ENCODE data around the gene TACC2.
"Not testable (repeated sequence)": the region's sequence is repeated elsewhere in the genome, so short reads cannot be mapped to it uniquely, and the experiment has no call there.

TACC2 gene

DNA sequence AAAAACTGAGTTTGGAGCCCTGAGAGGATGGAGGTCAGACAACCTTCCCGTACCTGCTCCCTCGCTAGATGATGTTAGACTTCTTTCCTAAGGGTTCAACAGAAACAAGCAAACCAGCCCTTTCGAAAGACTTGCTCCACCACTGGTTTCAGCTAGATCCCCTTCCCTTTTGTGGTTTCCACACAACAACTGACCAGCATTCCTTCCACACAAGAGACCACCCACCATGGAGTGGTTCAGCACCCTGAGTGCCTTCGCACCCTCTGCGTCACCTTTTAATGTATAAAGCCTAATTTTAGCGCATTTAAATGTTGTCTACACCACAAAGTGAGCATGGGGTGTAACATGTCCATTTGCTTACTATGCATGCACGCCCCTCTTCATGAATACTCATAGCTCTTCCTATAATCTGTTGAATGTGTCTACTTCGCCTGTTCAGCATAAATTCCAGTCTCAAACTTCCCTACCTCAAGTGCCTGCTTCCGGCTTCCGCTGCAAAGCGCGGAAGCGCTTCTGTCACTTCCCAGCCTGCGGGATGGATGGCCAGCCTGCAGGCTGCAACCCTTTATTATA, 69.0 kb downstream of the TACC2 start:
- no peak for DNase-seq (ENCODE audit: low read depth)

- no peak for DNase-seq (ENCODE audit: low read depth)
Measured at GRCh38 chr10:122060250-122060649, 71.3 kb downstream of the TACC2 start.

DNA sequence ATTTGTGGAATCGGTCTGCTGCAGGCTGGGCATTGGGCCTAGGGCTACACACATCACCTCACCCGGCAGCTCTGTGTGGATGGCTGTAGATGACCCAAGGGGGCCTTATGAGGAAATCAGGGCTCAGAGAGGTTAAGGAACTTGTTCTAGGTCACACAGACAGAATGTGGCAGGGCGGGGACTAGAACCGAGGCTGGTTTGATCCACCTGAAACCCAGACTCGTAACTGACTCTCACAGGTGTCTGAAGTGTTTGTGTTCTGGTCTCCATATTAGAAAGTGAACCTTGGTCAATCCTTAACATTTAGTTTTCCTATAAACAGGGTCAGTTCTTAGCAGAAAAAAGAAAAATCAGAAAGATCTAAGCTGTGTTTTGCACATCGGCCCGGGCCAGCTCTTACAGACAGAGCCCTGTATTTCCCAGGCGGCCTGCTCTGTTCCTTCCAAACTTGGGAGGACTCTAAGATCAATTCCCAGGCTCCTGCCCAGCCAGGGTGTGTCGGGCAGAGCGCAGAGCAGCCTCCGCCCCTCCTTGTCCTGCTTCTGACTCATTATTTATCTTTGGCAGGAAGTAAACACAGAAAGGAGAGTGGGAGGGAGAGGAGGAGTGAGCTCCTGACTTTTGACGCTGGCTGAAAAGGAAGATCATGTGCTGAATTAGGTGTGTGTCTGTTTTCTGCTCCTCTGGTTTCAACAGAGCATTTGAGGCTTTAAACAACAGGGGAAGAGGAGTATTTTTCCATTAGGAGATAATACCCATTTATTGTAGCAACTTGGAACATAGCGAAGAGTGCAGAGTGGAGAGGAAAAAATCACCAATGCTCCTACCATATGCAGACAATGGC, 74.1 kb downstream of the TACC2 start:
- peak; percentile 93 for DNase-seq (ENCODE audit: low read depth)

DNA sequence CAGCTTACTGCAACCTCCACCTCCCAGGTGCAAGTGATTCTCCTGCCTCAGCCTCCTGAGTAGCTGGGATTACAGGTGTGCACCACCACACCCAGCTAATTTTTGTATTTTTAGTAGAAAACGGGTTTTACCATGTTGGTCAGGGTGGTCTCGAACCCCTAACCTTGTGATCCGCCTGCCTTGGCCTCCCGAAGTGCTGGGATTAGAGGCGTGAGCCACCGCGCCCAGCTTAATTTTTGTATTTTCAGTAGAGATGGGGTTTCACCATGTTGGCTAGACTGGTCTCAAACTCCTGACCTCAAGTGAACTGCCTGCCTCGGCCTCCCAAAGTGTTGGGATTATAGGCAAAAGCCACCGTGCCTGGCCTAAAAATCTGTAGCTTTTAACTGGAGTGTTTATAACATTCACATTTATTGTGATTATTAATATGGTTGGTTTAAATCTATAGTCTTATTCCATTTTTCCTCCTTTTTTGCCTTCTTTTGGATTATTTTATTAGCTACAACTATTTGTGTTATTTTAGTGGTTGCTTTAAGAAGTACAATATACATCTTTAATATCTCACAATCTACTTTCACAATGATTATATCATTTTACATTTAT, 77.5 kb downstream of the TACC2 start:
- not testable (repeated sequence) for DNase-seq (ENCODE audit: low read depth)

GRCh38 chr10:122068844-122069243, 79.9 kb downstream of the TACC2 start:
- no peak for DNase-seq (ENCODE audit: low read depth)

- no peak for DNase-seq (ENCODE audit: low read depth)
Measured at GRCh38 chr10:122072491-122072890, 83.5 kb downstream of the TACC2 start.

DNA sequence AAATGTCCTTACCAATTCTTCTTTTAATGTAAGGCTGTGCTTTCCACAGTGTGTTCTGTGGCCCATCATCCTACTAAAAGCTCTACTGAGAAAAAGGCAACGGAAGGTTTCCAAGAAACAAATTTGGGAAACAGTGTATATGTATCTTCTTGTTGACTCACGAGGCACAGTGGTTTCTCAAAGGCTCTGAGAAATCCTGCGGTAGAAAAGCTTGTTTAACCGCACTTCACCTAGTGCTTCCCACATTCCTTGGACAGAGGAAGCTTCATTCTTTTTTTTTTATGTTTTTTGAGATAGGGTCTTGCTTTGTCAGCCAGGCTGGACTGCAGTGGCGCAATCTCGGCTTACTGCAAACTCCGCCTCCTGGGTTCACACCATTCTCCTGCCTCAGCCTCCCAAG, 84.5 kb downstream of the TACC2 start:
- DNase-seq (ENCODE audit: low read depth), result no peak

GRCh38 chr10:122075171-122075570, 86.2 kb downstream of the TACC2 start:
- DNase-seq (ENCODE audit: low read depth), result no peak

GRCh38 chr10:122075876-122076275, 86.9 kb downstream of the TACC2 start:
- DNase-seq (ENCODE audit: low read depth), result not testable (repeated sequence)

- no peak for DNase-seq (ENCODE audit: low read depth)
Measured at GRCh38 chr10:122077311-122077875, 88.4 kb downstream of the TACC2 start.

DNA sequence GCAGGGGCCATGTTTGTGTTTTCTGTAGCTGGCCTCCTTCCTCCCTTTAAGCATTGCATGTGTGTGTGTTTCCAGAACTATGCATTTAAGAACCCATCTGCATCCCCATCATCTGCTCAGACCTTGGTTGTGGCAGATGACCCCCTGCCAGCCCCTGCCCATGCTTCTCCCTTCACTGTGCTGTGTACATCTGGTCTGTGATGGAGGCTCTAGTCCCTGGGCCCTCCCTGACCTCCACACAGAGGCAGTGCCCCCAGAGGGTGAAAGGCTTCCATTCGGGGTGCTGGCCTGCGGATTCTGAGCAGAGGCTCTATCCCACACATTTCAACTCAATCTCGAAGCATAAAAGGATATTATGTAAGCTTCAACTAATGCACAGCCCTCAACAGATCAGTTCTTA, 89.4 kb downstream of the TACC2 start:
- DNase-seq (ENCODE audit: low read depth), result no peak

GRCh38 chr10:122078965-122079795, 90.2 kb downstream of the TACC2 start:
- no peak for DNase-seq (ENCODE audit: low read depth)

GRCh38 chr10:122082616-122083477, 93.9 kb downstream of the TACC2 start:
- no peak for DNase-seq (ENCODE audit: low read depth)

GRCh38 chr10:122083478-122084025, 94.6 kb downstream of the TACC2 start:
- DNase-seq (ENCODE audit: low read depth), result no peak

DNA sequence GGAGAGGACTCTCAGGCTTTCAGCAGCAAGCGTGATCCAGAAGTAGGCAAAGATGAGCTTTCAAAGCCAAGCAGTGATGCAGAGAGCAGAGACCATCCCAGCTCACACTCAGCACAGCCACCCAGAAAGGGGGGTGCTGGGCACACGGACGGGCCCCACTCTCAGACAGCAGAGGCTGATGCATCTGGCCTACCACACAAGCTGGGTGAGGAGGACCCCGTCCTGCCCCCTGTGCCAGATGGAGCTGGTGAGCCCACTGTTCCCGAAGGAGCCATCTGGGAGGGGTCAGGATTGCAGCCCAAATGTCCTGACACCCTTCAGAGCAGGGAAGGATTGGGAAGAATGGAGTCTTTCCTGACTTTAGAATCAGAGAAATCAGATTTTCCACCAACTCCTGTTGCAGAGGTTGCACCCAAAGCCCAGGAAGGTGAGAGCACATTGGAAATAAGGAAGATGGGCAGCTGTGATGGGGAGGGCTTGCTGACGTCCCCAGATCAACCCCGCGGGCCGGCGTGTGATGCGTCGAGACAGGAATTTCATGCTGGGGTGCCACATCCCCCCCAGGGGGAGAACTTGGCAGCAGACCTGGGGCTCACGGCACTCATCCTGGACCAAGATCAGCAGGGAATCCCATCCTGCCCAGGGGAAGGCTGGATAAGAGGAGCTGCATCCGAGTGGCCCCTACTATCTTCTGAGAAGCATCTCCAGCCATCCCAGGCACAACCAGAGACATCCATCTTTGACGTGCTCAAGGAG, 95.5 kb downstream of the TACC2 start:
- DNase-seq (ENCODE audit: low read depth), result no peak

DNA sequence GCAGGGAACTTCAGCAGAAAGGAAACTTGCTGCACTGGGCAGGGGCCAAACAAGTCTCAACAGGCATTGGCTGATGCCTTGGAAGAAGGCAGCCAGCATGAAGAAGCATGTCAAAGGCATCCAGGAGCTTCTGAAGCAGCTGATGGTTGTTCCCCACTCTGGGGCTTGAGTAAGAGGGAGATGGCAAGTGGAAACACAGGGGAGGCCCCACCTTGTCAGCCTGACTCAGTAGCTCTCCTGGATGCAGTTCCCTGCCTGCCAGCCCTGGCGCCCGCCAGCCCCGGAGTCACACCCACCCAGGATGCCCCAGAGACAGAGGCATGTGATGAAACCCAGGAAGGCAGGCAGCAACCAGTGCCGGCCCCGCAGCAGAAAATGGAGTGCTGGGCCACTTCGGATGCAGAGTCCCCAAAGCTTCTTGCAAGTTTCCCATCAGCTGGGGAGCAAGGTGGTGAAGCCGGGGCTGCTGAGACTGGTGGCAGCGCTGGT, 96.5 kb downstream of the TACC2 start:
- no peak for DNase-seq (ENCODE audit: low read depth)

DNA sequence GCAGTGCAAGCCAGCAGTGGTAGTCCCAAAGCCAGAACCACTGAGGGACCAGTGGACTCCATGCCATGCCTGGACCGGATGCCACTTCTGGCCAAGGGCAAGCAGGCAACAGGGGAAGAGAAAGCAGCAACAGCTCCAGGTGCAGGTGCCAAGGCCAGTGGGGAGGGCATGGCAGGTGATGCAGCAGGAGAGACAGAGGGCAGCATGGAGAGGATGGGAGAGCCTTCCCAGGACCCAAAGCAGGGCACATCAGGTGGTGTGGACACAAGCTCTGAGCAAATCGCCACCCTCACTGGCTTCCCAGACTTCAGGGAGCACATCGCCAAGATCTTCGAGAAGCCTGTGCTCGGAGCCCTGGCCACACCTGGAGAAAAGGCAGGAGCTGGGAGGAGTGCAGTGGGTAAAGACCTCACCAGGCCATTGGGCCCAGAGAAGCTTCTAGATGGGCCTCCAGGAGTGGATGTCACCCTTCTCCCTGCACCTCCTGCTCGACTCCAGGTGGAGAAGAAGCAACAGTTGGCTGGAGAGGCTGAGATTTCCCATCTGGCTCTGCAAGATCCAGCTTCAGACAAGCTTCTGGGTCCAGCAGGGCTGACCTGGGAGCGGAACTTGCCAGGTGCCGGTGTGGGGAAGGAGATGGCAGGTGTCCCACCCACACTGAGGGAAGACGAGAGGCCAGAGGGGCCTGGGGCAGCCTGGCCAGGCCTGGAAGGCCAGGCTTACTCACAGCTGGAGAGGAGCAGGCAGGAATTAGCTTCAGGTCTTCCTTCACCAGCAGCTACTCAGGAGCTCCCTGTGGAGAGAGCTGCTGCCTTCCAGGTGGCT, 97.7 kb downstream of the TACC2 start:
- no peak for DNase-seq (ENCODE audit: low read depth)

DNA sequence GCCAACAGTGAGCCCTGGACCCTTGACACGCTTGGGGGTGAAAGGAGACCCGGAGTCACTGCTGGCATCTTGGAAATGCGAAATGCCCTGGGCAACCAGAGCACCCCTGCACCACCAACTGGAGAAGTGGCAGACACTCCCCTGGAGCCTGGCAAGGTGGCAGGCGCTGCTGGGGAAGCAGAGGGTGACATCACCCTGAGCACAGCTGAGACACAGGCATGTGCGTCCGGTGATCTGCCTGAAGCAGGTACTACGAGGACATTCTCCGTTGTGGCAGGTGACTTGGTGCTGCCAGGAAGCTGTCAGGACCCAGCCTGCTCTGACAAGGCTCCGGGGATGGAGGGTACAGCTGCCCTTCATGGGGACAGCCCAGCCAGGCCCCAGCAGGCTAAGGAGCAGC, 98.5 kb downstream of the TACC2 start:
- DNase-seq (ENCODE audit: low read depth), result no peak

Measured in amniotic epithelial cell (primary cell).